GM12891 (cell line): ENCODE results near the gene KHDC1.
A peak's percentile ranks its signal among the peaks of the same experiment; 100 is the strongest.

ENCODE experiments used
- PAX5 ChIP-seq: IDR thresholded peaks from 2 replicates; pipeline ENCODE4 v1.6.1; 2011; ENCODE audit warnings: low read length, moderate library complexity, mild to moderate bottlenecking; ENCODE audit not compliant: insufficient read depth, severe bottlenecking
- POLR2A ChIP-seq: IDR thresholded peaks from 2 replicates; pipeline ENCODE4 v1.6.1; 2011; ENCODE audit warnings: low read depth, low read length, control low read depth
- POLR2AphosphoS5 ChIP-seq: IDR thresholded peaks from 2 replicates; pipeline ENCODE4 v1.6.1; 2011; ENCODE audit warnings: low read depth, low read length, control low read depth
- SPI1 ChIP-seq: IDR thresholded peaks from 2 replicates; pipeline ENCODE4 v1.6.1; 2011; ENCODE audit warnings: low read depth, low read length, control low read depth
- TAF1 ChIP-seq: IDR thresholded peaks from 2 replicates; pipeline ENCODE4 v1.6.1; 2011; ENCODE audit warnings: low read depth, low read length, control low read depth

DNA sequence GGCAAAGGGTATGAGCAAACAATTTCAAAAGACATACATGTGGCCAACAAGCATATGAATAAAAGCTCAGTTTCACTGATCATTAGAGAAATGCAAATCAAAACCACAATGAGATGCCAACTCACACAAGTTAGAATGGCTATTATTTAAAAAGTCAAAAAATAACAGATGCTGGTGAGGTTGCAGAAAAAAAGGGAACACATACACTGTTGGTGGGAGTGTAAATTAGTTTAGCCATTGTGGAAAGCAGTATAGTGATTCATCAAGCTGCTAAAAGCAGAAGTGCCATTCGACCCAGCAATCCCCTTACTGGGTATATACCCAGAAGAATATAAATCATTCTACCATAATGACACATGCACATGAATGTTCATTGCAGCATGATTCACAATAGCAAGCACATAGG is 31.0 kb downstream of the KHDC1 start:
- TF ChIP-seq TAF1 (no peak), POLR2AphosphoS5 (no peak), PAX5 (no peak), POLR2A (no peak), SPI1 (peak; percentile 66)
